Lower lobe of right lung (tissue), 2 donors: ENCODE measurements around the gene APLNR. TPM values are rescaled to one million over a fixed set of nuclear protein-coding genes. Genes with fewer than 3 reads are reported as not detected.

ENCODE experiments used
- ATAC-seq, 2 donors: fragments of 200-7000 bp; cut with Tn5 transposase; one replicate each; pipeline ENCODE4 v1.9.1; 2020 to 2022; ENCODE audit warnings: mild to moderate bottlenecking in 2 of 2, moderate library complexity in 2 of 2
- DNase-seq: peaks from one replicate; pipeline ENCODE4 v3.0.0-alpha.2; 2020
- H3K27ac ChIP-seq: fragments of 200-600 bp; one replicate; pipeline ENCODE4 v1.8.0; 2022
- H3K27me3 ChIP-seq: fragments of 200-600 bp; one replicate; pipeline ENCODE4 v1.8.0; 2022; ENCODE audit warnings: low read depth
- H3K36me3 ChIP-seq: fragments of 200-600 bp; one replicate; pipeline ENCODE4 v1.8.0; 2022; ENCODE audit warnings: mild to moderate bottlenecking
- H3K4me1 ChIP-seq: fragments of 200-600 bp; one replicate; pipeline ENCODE4 v1.8.0; 2022
- H3K4me3 ChIP-seq: fragments of 200-600 bp; one replicate; pipeline ENCODE4 v1.8.0; 2022; ENCODE audit warnings: mild to moderate bottlenecking
- H3K9me3 ChIP-seq: fragments of 200-600 bp; one replicate; pipeline ENCODE4 v1.8.0; 2022
- CTCF ChIP-seq: fragments of 200-600 bp; IDR thresholded peaks from one replicate; pipeline ENCODE4 v1.8.0; 2022; ENCODE audit warnings: antibody characterized with exemption, mild to moderate bottlenecking
- intact Hi-C: fragments of 100-400 bp; cut with DNase I; formaldehyde crosslinking; loops from one replicate; pipeline ENCODE4 v1.11.0; 2022
- total RNA-seq: library from RNA; stranded (reverse); fragmentation: NEBNext Ultra II Directional; extraction: Animal tissue kit (Norgen Biotek cat#: 25700); gene quantifications from one replicate; pipeline ENCODE4 v1.2.1, GENCODE V29; 2021
- donor health status: DM: no; HTN: yes; CAD: no; lungs with severe emphysema.

The APLNR gene
- total RNA-seq, 1 donor from 2014 or later, result 4.1 TPM

GRCh38 chr11:57216463-57216862 lies 20.6 kb downstream of the APLNR start:
- no peaks in the 10 kb centered on the region for H3K36me3 ChIP-seq
- intact Hi-C loops, result no loop called here
- TF ChIP-seq CTCF, result no peak
- no peaks in the 10 kb centered on the region for H3K27me3 ChIP-seq
- H3K4me3 ChIP-seq, result no peak overlapping the region
- H3K9me3 ChIP-seq, result no peaks in the 10 kb centered on the region
- H3K4me1 ChIP-seq, result peaks cover 32% of the 10 kb centered on the region
- no peak for ATAC-seq
- no peak for DNase-seq
- no peak overlapping the region for H3K27ac ChIP-seq

- Histone ChIP-seq H3K9me3 (no peaks in the 10 kb centered on the region), H3K27ac (no peak overlapping the region), H3K36me3 (no peaks in the 10 kb centered on the region), H3K27me3 (no peaks in the 10 kb centered on the region), H3K4me1 (peaks cover 40% of the 10 kb centered on the region), H3K4me3 (no peak overlapping the region)
- intact Hi-C loops, result no loop called here
- TF ChIP-seq CTCF, result no peak
- no peak for DNase-seq
- ATAC-seq, result peak; percentile 35 to 60
Observed at GRCh38 chr11:57214494-57214893, 22.6 kb downstream of the APLNR start.

- no peak overlapping the region for H3K4me3 ChIP-seq
- H3K27ac ChIP-seq, result no peak overlapping the region
- no peaks in the 10 kb centered on the region for H3K9me3 ChIP-seq
- peak in 1 of 2 donors; percentile 22 for ATAC-seq
- no peak for TF ChIP-seq CTCF
- H3K36me3 ChIP-seq, result no peaks in the 10 kb centered on the region
- DNase-seq, result no peak
- peaks cover 35% of the 10 kb centered on the region for H3K4me1 ChIP-seq
- no peaks in the 10 kb centered on the region for H3K27me3 ChIP-seq
- intact Hi-C loops, result no loop called here
Observed at GRCh38 chr11:57214098-57214417, 23.0 kb downstream of the APLNR start.

- no peaks in the 10 kb centered on the region for H3K9me3 ChIP-seq
- TF ChIP-seq CTCF, result no peak
- H3K27ac ChIP-seq, result peak overlapping the region; percentile 13
- no peak overlapping the region for H3K4me3 ChIP-seq
- DNase-seq (no peak), ATAC-seq (peak; percentile 56 to 58)
- no peaks in the 10 kb centered on the region for H3K36me3 ChIP-seq
- peaks cover 30% of the 10 kb centered on the region for H3K4me1 ChIP-seq
- intact Hi-C loops, result no loop called here
- no peaks in the 10 kb centered on the region for H3K27me3 ChIP-seq
Observed at GRCh38 chr11:57213342-57214097, 23.5 kb downstream of the APLNR start.

- H3K4me1 ChIP-seq, result peaks cover 30% of the 10 kb centered on the region
- TF ChIP-seq CTCF, result no peak
- H3K27me3 ChIP-seq, result no peaks in the 10 kb centered on the region
- no peaks in the 10 kb centered on the region for H3K36me3 ChIP-seq
- ATAC-seq (no peak), DNase-seq (no peak)
- intact Hi-C loops, result no loop called here
- H3K4me3 ChIP-seq, result no peak overlapping the region
- no peak overlapping the region for H3K27ac ChIP-seq
- H3K9me3 ChIP-seq, result no peaks in the 10 kb centered on the region
Observed at GRCh38 chr11:57210781-57211180, 26.3 kb downstream of the APLNR start.
